GM08714 (cell line): ENCODE data around the gene IL1RAPL1.
"Not testable (repeated sequence)": the region's sequence is repeated elsewhere in the genome, so short reads cannot be mapped to it uniquely, and the experiment has no call there.

Experiments
- H3K4me3 ChIP-seq: fragments of 200-500 bp; sonication (Bioruptor generic); 2 replicates; pipeline ENCODE4 v1.5.1; 2014; ENCODE audit warnings: mild to moderate bottlenecking, low read length, inconsistent platforms
- ZNF274 ChIP-seq: IDR thresholded peaks from 2 replicates; pipeline ENCODE4 v1.6.1; 2012; ENCODE audit warnings: mild to moderate bottlenecking, low read depth, low read length

IL1RAPL1 gene

DNA sequence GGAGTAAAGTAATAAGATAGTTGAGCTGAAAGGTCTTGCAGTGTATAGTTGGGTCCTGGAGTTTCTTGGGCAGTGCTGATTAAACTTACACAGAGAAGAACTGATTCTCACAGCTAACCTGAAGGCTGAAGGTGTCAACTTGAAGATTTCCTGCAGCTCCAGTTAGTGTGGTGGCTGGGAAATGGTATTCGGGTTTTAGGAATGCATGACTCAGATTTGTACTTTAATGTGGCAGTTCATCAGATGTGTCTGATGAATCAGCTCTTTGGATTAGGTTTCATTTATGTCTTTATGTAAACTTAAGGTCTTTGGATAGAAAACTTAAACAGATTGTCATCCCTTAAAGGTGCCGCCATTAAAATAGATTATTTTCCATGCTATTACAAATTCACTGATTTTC is 200.0 kb downstream of the IL1RAPL1 start:
- no peak for TF ChIP-seq ZNF274
- H3K4me3 ChIP-seq: no peak overlapping the region

DNA sequence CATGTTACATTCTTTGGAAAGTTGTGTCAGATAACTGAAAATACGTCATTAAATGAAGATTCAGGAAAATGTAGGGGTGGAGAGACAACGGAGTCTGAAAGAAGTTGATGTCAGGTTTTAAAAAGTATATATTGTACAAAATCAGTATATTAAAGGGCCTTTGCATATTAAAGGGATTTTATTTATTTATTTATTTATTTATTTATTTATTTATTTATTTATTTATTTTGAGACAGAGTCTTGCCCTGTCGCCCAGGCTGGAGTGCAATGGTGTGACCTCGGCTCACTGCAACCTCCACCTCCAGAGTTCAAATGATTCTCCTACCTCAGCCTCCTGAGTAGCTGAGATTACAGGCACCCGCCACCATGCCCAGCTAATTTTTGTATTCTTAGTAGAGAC is 213.4 kb downstream of the IL1RAPL1 start:
- H3K4me3 ChIP-seq: not testable (repeated sequence)

DNA sequence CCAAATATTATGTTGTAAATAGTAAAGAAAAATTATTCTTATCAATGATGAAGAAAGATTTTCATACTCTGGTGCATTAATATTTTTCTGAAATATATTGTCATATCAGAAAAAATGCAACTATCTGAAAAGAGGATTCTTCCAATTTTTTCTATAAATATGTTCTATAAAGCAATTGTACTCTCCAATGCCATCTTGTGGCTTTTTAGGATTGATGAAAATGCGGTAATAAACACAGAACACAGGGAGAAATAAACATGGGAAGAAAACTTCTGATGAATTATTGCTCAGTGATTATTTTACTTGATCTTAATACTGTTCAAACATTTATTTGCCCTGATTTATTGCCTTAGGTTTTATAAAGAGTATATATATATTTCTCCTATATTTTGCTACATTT is 215.4 kb downstream of the IL1RAPL1 start:
- H3K4me3 ChIP-seq: no peak overlapping the region
- no peak for TF ChIP-seq ZNF274

DNA sequence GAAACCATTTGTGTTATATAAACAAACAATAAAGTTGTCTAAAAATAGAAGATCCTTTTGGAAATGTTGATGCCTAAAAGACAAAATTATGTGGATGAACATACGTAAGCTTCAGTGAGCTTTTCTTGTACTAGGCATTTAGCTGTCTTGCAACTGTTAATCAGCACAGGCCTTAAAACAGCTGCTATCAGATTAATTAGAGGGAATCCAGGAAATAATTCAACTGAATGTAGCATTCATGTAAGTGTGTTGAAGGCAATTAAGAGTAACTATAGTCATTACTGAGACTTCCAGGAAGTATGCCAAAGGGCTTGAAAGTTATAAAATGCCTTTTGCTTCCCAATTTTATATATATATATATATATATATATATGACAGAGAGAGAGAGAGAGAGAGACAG is 248.7 kb downstream of the IL1RAPL1 start:
- no peak overlapping the region for H3K4me3 ChIP-seq
- no peak for TF ChIP-seq ZNF274

DNA sequence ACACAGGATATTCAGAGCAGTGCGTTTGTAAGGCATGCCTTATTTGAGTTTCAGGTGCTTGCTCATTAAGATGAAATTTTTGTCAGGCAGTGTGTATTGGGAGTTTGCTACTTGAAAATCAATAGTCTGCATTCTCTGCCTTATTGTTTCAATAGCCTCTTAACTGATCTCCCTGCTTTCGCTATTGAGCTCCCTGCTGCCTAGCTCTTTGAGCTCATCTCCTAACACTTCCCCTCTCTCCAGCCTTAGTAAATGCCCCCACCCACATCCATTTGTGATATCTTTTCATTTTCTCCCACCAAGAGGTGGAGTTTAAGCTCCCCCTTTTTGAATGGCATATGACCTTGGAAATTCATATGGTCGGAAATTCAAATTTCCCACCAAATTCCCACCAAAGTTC is 256.6 kb downstream of the IL1RAPL1 start:
- no peak for TF ChIP-seq ZNF274
- no peak overlapping the region for H3K4me3 ChIP-seq

DNA sequence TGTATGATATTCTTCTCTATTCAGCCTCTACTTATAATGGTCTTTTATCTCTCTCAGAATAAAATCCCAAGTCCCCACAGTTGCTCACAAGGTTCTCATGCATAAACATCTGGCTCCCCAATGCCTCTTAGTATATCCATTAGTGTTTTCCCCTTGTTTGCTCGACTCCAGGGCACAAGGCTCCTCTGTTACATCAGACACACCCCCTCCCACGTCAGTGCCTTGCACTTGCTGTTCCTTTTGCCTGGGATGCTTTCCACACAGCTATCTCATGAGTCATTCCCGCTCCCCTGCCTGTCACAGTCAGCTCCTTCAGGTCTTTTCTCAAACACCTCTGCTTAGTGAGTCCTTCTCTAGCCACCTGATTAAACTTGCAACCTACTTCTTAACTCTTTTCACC is 260.2 kb downstream of the IL1RAPL1 start:
- no peak overlapping the region for H3K4me3 ChIP-seq
- TF ChIP-seq ZNF274: no peak

DNA sequence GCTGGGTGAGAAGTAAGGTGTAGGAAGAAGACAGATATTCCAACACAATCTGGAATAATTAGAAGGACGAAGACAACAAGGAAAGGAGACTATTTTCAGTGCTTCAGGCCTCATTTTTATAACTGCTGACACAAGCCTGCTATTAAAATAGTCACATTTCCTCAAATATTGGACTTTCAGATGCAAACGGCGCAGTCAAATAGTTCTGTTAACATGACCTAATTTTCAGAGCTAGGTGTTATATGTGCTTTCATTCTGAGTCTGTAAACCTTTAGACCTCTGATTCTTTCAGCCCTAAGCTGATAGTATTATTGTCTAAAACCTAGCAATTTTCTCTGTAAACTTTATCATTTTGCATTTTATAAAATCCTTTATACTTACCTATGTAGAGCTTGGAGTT is 261.5 kb downstream of the IL1RAPL1 start:
- H3K4me3 ChIP-seq: no peak overlapping the region
- TF ChIP-seq ZNF274: no peak

DNA sequence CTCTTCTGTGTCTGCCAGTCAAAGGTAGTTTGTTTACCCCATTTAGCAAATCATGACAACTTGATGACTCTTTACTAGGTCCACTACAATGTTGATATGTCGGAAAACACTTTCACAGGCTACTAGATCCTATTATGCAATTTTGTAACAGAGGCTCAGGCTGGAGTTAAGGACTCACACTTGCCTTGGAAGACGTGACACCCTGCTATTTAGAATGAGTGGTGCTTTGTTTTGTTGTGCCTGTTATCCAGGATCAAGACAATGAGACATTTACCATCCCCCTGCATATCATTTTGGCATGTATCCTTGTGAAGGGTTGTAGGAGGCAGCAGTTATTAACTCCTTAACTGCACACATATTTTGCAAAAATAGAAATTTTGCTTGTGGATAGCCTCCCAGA is 263.7 kb downstream of the IL1RAPL1 start:
- TF ChIP-seq ZNF274: no peak
- no peak overlapping the region for H3K4me3 ChIP-seq

DNA sequence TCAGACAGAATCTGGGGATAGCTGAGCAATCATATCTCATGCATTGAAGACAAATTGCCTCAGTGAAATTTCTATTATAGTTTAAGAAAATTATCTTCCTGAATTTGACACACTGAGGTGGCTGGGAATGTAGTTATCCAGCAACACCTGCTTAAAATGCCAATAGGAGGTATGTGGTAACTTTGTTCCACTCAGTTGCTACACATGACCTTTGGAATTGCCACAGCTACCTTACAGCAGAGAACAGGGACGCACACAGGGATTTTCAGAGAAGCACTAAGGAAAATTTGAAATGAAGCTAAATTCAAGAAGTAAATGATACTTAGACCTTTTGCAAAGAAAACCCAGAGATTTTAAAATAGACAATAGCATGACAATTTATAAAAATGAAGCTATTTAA is 264.6 kb downstream of the IL1RAPL1 start:
- H3K4me3 ChIP-seq: no peak overlapping the region
- no peak for TF ChIP-seq ZNF274

DNA sequence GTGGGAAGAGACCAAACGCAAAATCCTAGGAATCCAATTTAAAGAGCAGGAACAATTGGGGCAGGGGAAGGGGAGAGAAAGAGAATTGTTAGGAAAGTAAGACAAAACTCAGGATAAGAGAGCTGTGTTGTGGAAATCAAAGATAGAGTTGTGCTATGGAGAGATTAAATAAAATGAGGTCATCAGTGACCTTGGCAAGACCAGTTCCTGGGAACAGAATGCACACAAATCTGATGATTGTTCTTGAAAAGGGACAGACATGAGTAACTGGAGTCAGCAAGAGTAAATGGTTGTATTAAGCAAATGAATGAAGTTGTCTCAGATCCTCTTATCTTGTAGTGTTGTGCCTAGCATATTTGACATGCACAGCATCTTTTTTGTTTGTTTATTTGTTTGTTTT is 267.4 kb downstream of the IL1RAPL1 start:
- H3K4me3 ChIP-seq: no peak overlapping the region
- TF ChIP-seq ZNF274: no peak

DNA sequence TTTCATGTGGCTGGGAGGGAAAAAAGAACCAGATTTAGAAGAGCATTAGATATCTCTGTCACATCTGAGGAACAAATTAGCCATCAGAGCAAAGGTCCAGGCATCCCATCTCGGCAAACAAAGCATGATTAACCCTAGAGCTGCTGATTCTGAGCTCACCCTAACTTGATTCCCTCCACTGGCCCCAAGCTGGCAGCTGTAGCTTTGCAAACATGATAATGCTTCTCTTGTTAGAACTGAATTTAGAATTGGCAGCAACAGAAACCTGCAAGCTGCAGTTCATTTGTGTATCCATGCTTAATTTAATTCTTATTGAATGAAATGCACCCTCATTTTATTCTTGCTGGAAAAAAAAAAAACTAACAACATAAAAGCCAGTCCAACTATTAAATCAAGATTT is 289.2 kb downstream of the IL1RAPL1 start:
- TF ChIP-seq ZNF274: no peak
- H3K4me3 ChIP-seq: no peak overlapping the region

DNA sequence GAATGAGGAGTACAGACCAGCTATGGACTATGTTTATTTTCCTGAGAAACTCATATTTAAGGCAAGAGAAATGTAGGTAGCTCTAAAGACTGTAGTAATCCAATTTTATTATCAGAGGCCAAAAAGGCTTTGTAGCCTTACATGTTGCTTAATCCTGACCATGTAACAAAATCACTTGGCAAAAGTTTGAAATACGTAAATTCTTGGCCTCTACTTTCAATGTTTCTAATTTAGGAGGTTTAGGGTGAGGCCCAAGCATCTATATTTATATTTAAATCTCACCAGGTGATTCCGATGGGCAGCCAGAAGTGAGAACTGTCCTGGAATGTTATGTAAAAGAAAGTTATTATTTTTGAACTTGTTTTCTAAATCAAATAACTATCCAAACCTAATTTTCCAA is 289.7 kb downstream of the IL1RAPL1 start:
- TF ChIP-seq ZNF274: no peak
- no peak overlapping the region for H3K4me3 ChIP-seq

DNA sequence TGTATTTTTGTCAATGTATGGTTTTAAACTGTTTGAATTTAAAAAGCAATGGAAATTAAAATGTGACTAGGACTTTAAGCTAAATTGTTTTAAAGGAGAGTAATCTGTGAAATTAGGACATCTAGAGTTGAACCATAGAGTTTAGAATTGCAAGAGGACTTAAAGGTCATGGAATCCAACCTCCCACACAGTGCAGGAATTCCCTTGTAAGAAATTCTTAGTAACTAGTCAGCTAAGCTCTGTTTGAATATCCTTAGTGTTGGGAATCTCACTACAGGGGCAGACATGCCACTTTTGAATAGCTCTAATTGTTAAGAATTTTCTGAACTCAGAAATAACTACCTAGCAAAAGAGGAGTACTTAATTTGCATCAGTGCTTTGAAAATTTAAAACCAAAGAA is 292.9 kb downstream of the IL1RAPL1 start:
- TF ChIP-seq ZNF274: no peak
- H3K4me3 ChIP-seq: no peak overlapping the region

DNA sequence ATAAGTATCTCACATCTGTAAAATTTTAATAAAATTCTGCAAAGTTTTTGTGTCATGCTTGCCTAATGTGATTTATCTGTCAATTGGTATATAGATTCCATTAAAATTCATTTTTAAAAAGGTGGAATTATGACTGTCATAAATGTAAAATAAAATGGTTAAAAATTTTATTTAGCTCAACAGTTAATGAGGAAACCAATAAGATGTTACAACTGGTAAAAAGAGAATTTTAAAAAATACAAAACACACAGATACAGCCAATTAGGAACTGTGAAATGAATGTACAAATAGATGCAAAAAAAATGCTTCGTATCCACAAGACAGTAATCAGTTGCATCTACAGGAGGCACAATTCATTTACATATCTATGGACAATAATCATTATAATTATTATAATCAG is 297.6 kb downstream of the IL1RAPL1 start:
- no peak for TF ChIP-seq ZNF274
- no peak overlapping the region for H3K4me3 ChIP-seq

DNA sequence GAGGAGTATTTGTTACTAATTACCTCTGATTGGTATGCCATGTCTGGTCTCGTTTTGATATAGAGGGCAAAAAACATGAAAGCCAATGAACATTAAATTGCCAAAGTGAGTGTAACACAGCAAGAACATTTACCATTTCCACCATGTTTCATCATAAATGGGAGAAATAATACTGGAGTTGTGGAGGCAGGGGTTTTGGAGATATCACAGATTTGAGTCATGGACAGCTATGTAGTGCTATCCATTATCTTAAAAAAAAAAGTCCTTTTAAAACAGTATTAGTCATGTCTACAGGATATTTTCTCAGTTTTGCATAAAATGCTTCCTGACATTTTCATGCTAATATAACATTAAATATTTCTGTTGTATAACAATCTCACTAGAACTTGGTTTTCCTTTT is 301.2 kb downstream of the IL1RAPL1 start:
- TF ChIP-seq ZNF274: no peak
- no peak overlapping the region for H3K4me3 ChIP-seq

DNA sequence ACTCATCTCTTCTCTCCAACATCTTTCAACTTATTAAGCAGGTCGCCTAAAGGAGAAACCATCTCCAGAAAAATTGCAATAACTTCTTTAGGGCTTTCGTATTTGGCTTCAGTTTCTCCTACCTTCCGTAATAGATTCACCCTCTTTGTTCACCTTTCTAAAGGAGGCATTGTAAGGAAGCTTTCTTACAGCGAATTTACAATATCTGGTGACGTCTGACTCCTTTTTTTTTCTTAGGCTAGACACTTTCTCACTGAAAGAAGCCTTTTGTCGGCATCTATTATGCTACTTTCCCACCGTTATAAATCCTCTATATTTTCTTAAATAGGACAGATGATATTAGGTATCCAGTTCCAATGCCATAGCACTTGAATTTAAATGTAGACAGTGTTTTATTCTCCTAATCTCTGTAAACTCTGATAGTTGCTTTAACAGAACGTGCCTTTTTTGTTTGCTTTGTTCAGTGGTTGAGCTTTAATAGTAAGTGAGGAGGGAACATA is 302.4 kb downstream of the IL1RAPL1 start:
- no peak overlapping the region for H3K4me3 ChIP-seq
- no peak for TF ChIP-seq ZNF274

DNA sequence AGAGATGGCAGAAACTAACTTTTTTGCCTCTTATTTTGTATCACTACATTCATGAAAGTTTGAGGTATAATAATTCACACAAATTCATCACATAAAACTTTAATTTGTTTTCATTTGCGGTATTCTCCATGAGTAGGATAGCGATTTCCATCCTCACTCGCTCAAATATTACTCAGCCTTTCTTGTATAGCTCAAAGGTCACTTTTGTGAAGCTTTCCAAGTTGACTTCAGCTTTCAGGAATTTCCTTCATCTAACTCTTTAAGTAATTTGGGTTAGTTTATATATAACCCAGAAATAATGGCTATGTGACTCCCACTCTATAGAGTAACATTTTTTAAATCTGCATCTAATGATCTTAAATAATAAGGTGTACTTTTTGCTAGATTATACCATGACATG is 314.4 kb downstream of the IL1RAPL1 start:
- no peak for TF ChIP-seq ZNF274
- no peak overlapping the region for H3K4me3 ChIP-seq

DNA sequence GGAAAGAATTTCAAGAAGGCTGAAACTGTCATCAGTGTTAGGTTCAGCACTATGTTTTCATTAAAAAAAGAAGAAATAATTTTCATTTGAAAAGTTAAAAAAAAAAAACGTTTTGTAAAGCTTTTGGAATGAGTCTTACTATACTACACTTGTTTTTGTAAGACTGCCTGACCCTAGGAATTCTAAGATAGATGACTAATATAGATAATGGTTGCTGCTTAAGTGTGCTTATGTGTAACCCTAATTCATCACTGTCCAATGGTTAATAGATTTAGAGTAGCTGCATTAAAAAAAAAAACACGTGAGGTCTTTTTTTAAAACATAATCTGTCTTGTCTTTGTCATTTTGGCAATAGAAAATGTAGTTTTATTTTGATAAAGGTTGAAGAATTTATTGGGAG is 323.2 kb downstream of the IL1RAPL1 start:
- no peak overlapping the region for H3K4me3 ChIP-seq
- no peak for TF ChIP-seq ZNF274
